Fibroblast of the aortic adventitia (primary cell): ENCODE results near the gene FAM53B. TPM values are rescaled to one million over a fixed set of nuclear protein-coding genes. Genes with fewer than 3 reads are reported as not detected.

Experiments
- DNase-seq: peaks from one replicate; pipeline ENCODE4 v3.0.0-alpha.2; 2010; ENCODE audit warnings: low read depth
- H3K4me3 ChIP-seq: 2 replicates; pipeline ENCODE4 v1.5.1; 2011; ENCODE audit warnings: low read depth, mild to moderate bottlenecking, control low read depth, low read length, moderate library complexity
- total RNA-seq: library from RNA; depleted of rRNA; stranded (reverse); fragments of >200 nt; gene quantifications from 2 replicates; pipeline ENCODE4 v1.2.3, GENCODE V29; 2012; ENCODE audit warnings: low replicate concordance
- TF ChIP-seq, protein P1 (sequence below): IDR thresholded peaks from 2 replicates; pipeline ENCODE4 v1.5.1; 2011; ENCODE audit warnings: mild to moderate bottlenecking, low read length, control low read depth, inconsistent platforms; ENCODE audit not compliant: insufficient read depth

Gene FAM53B
- total RNA-seq, 1 donor = 9.2 TPM

DNA sequence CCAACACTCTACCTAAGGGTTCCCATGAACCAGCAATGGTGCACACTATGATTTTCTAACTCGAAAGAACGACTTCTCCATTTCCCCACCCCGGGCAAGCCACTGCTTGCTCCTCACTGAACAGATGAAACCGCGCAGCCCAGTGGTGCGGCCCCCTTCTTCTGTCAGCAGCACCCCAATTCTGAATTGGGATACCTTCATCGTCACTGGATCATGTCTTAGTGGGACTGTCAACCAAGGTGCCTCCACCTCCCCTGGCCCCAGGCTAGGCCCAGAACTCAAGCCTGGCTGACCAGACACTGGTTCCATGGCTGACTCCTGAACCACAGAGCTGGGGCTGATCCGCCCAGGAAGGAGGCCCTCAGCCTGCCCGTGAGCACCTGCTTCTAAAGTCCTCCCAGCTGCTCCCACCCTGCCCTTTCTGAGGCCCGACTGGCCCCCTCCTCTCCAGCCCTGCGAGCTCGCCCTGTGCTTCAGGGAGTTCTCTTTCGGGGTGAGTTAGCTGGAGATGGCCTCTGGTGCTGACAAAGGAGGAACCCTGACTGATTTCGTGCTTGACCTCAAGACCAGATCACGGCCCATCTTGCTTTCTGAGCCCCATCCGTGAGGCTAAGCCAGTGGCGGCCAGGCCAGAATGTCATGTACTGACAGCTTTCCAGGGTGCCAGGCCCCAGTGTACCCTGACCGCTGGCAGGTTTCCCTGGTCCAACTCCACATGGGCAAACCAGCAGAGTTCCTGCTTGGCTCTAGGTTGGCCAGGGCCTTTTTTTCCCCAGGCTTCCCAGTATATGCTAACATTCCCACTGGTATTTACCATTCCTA, 44.5 kb downstream of the FAM53B start:
- TF ChIP-seq, protein P1, sequence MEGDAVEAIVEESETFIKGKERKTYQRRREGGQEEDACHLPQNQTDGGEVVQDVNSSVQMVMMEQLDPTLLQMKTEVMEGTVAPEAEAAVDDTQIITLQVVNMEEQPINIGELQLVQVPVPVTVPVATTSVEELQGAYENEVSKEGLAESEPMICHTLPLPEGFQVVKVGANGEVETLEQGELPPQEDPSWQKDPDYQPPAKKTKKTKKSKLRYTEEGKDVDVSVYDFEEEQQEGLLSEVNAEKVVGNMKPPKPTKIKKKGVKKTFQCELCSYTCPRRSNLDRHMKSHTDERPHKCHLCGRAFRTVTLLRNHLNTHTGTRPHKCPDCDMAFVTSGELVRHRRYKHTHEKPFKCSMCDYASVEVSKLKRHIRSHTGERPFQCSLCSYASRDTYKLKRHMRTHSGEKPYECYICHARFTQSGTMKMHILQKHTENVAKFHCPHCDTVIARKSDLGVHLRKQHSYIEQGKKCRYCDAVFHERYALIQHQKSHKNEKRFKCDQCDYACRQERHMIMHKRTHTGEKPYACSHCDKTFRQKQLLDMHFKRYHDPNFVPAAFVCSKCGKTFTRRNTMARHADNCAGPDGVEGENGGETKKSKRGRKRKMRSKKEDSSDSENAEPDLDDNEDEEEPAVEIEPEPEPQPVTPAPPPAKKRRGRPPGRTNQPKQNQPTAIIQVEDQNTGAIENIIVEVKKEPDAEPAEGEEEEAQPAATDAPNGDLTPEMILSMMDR = no peak
- no peak for DNase-seq
- no peak overlapping the region for H3K4me3 ChIP-seq

DNA sequence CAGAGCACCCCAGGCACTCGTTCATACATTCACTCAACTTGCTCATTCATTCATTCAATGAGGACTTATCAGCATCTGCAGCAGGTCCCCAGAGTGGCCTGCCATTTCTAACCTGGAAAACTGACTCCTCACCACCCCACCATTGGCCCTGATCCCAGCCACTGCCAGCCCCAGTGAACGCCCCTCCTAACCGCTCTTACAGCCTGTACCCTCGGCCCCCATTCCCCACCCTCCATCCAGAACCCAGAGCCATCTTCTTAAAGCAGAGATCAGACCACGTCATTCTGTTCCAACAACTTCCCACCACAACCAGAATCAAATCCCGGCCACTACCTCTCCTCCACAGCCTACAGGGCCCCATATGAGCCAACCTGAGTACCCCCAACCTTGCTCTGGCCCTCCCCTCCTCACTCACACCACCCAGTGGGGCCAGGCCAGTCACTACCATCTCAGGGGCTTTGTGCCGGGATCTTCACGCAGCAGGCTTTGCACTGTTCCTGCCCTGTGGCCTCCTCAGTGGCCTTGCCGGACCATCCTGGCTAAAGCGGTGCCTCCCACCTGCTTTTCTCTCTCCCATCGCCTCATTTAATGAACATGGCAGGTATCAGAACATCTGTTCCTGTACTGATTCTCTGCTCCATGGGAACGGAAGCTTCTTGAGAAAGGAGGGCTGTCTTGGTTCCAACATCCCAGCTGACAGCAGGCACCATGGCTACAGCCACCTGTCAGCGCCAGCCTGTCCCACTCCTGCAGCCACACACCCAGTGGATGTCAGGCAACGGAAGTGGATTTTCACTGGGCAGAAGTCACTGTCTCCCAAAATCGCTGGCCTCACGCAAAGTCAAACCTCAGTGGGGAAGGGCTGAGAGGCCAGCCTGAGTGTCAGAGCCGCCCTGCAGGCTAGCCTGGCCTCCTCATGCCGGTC, 45.4 kb downstream of the FAM53B start:
- DNase-seq = no peak
- H3K4me3 ChIP-seq = no peak overlapping the region
- TF ChIP-seq, protein P1 = no peak

DNA sequence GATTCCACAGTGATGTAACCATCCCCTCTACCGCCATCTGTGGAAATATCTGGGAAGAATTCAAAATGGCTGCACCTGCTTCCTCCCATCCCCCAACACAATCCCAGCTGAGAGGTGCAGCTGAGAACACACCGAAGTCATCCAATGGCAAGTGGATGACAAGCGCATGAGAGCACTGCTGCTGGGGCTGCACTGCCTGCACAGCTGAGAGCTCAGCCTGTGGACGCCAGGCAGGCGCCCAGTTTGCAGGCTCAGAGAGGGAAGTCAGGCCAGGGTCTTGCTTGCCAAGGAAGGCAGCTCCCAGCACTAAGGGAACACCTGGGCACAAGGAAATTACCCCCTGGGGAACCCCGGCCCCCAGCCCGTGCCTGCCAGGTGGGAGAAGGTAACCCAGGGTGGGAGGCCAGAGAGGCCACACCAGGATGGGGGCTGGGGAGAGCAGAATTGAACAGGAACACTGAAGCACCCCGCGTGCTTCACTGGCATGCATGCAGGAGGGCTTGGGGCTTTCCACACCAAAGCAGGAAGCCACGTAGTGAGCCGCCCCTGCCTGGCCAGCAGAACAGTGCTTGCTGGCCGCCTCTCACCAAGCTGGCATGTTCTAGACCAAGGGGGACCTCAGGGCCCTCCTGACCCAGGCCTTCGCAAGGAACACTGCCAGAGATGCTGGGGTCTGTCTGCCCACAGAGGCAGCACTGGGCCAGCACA, 46.2 kb downstream of the FAM53B start:
- TF ChIP-seq, protein P1 = no peak
- DNase-seq = no peak
- no peak overlapping the region for H3K4me3 ChIP-seq

DNA sequence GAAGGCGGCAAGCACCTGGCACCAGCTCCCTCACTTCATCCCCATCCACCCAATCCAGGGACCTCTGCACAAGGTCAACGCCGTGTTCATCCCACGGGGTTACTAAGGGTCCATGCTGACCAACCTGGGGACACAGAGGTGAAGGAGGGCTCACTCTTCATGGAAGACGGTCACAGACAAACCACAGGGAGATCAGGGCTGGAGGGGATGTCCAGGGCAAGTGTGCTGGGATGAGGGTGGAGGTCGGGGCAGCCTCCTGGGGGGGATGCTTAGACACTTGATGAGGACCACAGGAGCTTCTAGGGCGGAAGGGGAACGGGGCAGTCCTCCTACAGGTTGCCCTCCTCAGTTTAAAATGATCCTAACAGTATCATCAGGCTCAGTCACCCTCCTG, 46.7 kb downstream of the FAM53B start:
- TF ChIP-seq, protein P1 = no peak
- no peak for DNase-seq
- H3K4me3 ChIP-seq = no peak overlapping the region

DNA sequence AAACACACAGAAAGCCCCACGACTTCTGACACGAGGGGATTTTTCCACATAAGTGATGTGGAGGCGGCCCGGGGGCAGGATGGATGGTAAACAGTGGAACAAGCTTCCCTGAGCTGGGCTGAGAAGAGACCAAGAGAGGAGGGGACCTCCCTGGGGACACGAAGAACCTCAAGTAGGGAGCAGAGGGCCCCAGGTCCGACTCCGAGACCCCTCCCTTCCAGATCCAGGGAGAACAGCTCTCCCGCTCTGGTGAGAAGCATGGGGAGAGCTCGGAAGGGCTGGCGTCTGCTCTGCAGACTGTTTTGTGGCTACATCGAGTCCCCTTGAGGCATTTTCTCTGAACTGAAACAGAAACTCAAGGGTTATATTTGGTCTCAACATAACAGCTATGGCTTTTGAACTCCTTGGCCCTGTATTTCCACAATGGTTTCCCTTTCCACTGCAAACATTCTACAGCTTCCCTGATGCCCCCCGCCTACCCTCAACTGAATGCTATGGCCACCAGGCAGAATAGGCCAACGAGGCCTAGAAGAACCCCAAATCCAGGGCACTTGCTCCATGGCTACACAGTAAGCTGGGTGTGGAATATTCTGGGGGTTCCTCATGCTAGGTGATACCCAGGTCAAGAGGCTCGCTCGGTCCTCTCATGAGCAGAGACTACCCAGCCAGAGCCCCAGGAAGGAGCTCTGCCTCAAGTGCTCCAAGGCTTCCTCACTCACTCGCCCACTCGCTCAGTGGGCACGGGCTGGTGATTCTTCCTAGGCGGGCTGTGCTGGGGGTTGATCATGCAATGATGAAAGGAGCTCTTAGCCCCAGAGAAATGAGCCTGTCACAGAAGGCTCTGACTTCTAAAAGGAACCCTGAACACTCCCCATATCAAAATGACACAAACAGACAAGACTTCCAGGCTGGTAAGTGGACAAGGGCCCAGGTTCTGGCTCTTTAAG, 47.5 kb downstream of the FAM53B start:
- H3K4me3 ChIP-seq = no peak overlapping the region
- DNase-seq = no peak
- TF ChIP-seq, protein P1 = no peak
